Stimulated activated CD8-positive, alpha-beta memory T cell treated with anti-CD3 and anti-CD28 coated beads, Interleukin-4, amount 100 ng/mL, for 24 hours (primary cell): Measurements from ENCODE around the gene ACSF3.

Experiments
- DNase-seq: peaks from one replicate; pipeline ENCODE4 v3.0.0-alpha.2; 2020; ENCODE audit warnings: low read depth

The ACSF3 gene

GRCh38 chr16:89145406-89146161, 51.9 kb downstream of the ACSF3 start:
- no peak for DNase-seq

DNA sequence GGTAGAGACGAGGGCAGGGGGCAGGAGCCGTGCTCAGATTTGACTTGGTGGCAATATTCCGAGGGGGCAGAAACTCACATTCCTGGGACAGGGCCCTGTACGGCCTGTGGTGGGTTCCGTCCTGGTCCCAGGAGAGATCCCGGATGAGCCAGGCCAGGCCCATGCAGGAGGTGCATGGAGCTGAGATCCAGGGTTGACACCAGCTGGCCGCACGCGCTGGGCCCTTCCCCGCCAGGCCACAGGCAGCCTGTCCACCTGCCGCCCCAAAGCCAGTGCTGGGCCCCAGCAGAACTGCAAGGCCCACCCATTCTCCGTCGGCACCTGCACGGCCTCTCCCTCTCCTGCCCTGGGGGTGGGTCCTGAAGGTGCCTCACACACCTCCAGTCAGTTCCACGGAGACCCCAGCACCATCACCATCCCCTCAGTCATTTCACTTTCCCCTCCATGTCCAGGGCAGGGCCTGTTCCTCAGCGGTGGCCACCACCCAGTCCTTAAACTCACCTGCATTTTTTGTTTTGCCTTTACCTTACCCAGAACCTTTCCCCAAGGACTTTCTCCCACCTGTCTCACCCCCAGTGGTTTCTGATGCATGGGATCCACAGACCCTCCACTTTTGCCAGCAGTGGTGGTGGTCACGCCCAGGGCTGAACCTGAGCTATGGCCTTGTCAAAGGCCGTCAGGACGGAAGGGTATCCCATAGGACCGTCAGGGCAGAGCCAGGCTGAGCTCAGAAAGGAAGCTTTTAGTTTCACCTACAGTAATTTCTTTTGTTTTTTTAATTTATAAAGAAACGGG, 52.8 kb downstream of the ACSF3 start:
- DNase-seq = no peak

- DNase-seq = no peak
Observed at GRCh38 chr16:89147085-89147817, 53.6 kb downstream of the ACSF3 start.

- DNase-seq = no peak
Observed at GRCh38 chr16:89149386-89149785, 55.7 kb downstream of the ACSF3 start.

GRCh38 chr16:89150090-89150835, 56.6 kb downstream of the ACSF3 start:
- DNase-seq = no peak

DNA sequence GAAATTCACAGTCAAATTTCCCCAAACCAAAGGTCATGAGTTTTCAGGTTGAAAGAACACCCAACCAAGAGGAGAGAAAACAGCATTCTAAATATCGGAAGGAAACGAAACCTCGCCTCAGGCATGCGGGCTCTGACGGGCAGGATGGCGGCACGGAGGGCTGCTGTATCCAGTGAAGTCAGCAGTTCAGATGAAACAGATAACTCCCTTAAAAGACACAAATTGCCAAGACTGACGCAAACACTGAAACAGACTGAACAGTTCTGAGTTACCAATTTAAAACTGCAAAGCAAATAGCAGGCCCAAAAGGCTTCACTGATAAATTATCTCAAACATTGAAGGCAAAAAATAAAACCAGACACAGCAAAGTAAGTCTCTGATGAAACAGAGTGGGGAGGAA, 57.3 kb downstream of the ACSF3 start:
- no peak for DNase-seq

DNA sequence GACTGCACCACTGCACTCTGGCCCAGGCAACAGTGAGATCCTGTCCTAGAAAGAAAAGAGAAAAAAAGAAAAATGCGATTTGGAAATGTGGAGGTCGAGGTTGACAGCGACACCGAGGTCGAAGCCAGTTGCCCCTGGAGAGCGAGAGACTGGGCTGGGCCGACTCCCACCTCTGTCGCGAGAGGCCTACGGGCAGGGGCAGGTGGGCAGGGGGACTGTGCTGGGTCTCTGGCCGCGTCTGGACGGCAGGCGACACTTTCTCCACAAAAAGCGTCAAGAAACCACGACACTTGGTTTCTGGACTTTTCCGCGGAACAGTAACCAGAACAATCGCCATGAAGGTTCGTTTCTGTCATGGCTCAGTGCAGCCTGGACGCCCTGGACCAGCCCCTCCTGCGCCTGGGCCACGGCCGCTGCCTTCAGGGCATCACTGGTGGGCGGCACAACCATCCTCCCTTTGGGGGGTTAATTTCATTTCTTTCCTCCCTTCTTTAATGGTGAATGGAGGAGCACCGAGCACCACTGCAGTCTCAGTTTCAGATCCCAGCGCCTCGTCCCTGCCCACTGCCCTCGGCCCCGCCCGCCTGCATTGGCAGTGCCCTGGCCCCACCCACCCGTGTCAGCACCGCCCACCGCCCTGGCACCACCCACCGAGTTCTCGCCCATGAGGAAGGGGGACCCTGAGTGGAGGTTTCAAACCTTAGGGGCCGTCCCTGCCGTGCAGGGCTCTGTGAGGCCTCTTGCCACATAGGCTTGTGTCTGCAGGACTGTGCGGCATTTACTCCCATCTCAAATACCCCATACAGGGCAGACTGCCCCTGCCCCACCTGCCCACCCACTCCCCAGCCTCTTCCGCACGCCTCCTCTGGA, 59.4 kb downstream of the ACSF3 start:
- DNase-seq = no peak

- DNase-seq = no peak
Observed at GRCh38 chr16:89153848-89154271, 60.2 kb downstream of the ACSF3 start.

GRCh38 chr16:89154390-89155183, 60.9 kb downstream of the ACSF3 start:
- DNase-seq = no peak

DNA sequence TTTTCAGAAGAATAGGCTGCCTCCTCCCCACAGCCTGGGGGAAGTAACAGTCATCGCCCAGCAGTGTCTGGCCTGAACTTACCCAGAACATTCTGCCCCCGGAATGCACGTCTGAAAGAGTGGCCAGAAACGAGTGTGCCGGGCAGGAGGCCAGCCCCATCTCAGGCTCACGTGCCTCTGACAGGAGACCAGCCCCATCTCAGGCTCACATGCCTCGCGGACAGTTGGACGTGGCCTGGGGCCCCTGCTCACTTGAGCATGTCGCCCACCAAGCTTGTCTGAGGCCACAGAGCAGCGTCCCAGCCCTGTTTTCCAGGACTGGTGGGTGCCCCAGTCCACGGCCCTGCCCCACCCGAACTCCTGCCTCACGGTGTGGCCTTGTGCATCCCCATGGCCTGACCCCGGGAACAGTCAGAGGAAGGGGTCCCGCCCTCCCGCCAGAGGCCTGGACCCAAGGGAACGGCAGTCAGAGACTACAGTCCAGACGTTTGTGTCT, 61.6 kb downstream of the ACSF3 start:
- no peak for DNase-seq

- DNase-seq = no peak
Observed at GRCh38 chr16:89155851-89156739, 62.4 kb downstream of the ACSF3 start.

- DNase-seq = no peak
Observed at GRCh38 chr16:89156740-89157645, 63.3 kb downstream of the ACSF3 start.

- DNase-seq = no peak
Observed at GRCh38 chr16:89157778-89158177, 64.1 kb downstream of the ACSF3 start.

- DNase-seq = no peak
Observed at GRCh38 chr16:89159066-89159849, 65.6 kb downstream of the ACSF3 start.

GRCh38 chr16:89159850-89160354, 66.2 kb downstream of the ACSF3 start:
- DNase-seq = no peak

GRCh38 chr16:89160977-89161701, 67.5 kb downstream of the ACSF3 start:
- DNase-seq = no peak
